H1 (cell line): ENCODE measurements around the gene MEMO1. TPM values are rescaled to one million over a fixed set of nuclear protein-coding genes. Genes with fewer than 3 reads are reported as not detected.

Experiments used
- CTCF ChIA-PET: fragments of 300-600 bp; sonication (Branson Sonifier 250); formaldehyde crosslinking; loops from one replicate; lab custom pipeline; 2021; ENCODE audit not compliant: partially characterized antibody; lab: Charles Lee
- POLR2A ChIA-PET: fragments of 300-600 bp; sonication (Branson Sonifier 250); formaldehyde crosslinking; loops from one replicate; lab custom pipeline; 2021; ENCODE audit warnings: inconsistent platforms; ENCODE audit not compliant: partially characterized antibody; lab: Charles Lee
- DNase-seq, 2 experiments: peaks; one replicate each; pipeline versions ENCODE4 v3.0.0 to v3.0.0-alpha.2; 2010 to 2022; ENCODE audit warnings: low spot score in 2 of 2, low read depth in 1 of 2, mixed read lengths in 1 of 2
- FAIRE-seq: peaks from 2 replicates; lab custom pipeline; 2011; peaks lifted over from hg19 to GRCh38; lab: Jason Lieb, UNC
- H2AFZ ChIP-seq: 2 replicates; pipeline ENCODE4 v1.8.1; 2012; ENCODE audit warnings: low read length, inconsistent platforms
- H2AK5ac ChIP-seq: 2 replicates; pipeline ENCODE4 v1.6.1; 2013; ENCODE audit warnings: low read depth, low read length
- H2BK120ac ChIP-seq: replicated peaks from 2 replicates; pipeline ENCODE3; 2013; ENCODE audit warnings: low read depth, low read length, inconsistent platforms
- H2BK12ac ChIP-seq: 2 replicates; pipeline ENCODE4 v1.6.1; 2013; ENCODE audit warnings: low read depth, low read length
- H2BK15ac ChIP-seq: 2 replicates; pipeline ENCODE4 v1.6.1; 2013; ENCODE audit warnings: low read length
- H2BK20ac ChIP-seq: 2 replicates; pipeline ENCODE4 v1.6.1; 2013; ENCODE audit warnings: low read length
- H2BK5ac ChIP-seq: 2 replicates; pipeline ENCODE4 v1.6.1; 2013; ENCODE audit warnings: low read depth, low read length
- H3K14ac ChIP-seq: 2 replicates; pipeline ENCODE4 v1.6.1; 2013; ENCODE audit warnings: inconsistent platforms; ENCODE audit not compliant: insufficient read length
- H3K18ac ChIP-seq: 2 replicates; pipeline ENCODE4 v1.6.1; 2013; ENCODE audit warnings: low read length; ENCODE audit errors: extremely low read depth
- H3K23ac ChIP-seq: 2 replicates; pipeline ENCODE4 v1.6.1; 2013; ENCODE audit warnings: inconsistent platforms; ENCODE audit not compliant: insufficient read length
- H3K23me2 ChIP-seq: 2 replicates; pipeline ENCODE4 v1.6.1; 2013; ENCODE audit warnings: low read depth, low read length
- H3K27ac ChIP-seq: 2 replicates; pipeline ENCODE4 v1.6.1; 2011; ENCODE audit warnings: low read depth, low read length, inconsistent platforms
- H3K27me3 ChIP-seq, 4 experiments: replicated peaks in 1 of 4; 1 replicate in 1 of 4; 2 replicates in 3 of 4; pipeline versions ENCODE4 v1.6.1 to v1.8.1; 2011 to 2013; ENCODE audit warnings: low read length in 3 of 4, mild to moderate bottlenecking in 3 of 4, inconsistent platforms in 2 of 4, mixed read lengths in 2 of 4, moderate library complexity in 1 of 4; ENCODE audit not compliant: control insufficient read depth in 3 of 4, insufficient read depth in 3 of 4; ENCODE audit errors: extremely low read depth in 1 of 4
- H3K36me3 ChIP-seq, 4 experiments: 2 replicates each; pipeline versions ENCODE4 v1.6.1 to v1.8.1; 2011 to 2013; ENCODE audit warnings: mild to moderate bottlenecking in 4 of 4, low read length in 3 of 4, moderate library complexity in 2 of 4, control low read depth in 1 of 4, inconsistent platforms in 1 of 4; ENCODE audit not compliant: insufficient read depth in 4 of 4, control insufficient read depth in 2 of 4
- H3K4ac ChIP-seq: replicated peaks from 2 replicates; pipeline ENCODE3; 2013; ENCODE audit warnings: low read length, low read depth, mixed read lengths, inconsistent platforms; ENCODE audit not compliant: insufficient read length
- H3K4me1 ChIP-seq, 4 experiments: replicated peaks in 1 of 4; 1 replicate in 1 of 4; 2 replicates in 3 of 4; pipeline versions ENCODE4 v1.6.1 to v1.8.1; 2011 to 2013; ENCODE audit warnings: low read length in 3 of 4, inconsistent platforms in 2 of 4, mixed read lengths in 1 of 4; ENCODE audit not compliant: insufficient read depth in 4 of 4, control insufficient read depth in 3 of 4
- H3K4me2 ChIP-seq, 2 experiments: 2 replicates each; pipeline versions ENCODE4 v1.6.1 to v1.8.1; 2011 to 2013; ENCODE audit warnings: low read depth in 2 of 2, low read length in 2 of 2, control low read depth in 1 of 2, inconsistent platforms in 1 of 2, mild to moderate bottlenecking in 1 of 2; ENCODE audit not compliant: insufficient read depth in 1 of 2
- H3K4me3 ChIP-seq, 4 experiments: fragments of 200-600, 300-600 bp in 1 of 4; sonication (generic), shearing (Covaris generic), sonication (Bioruptor Twin) in 1 of 4; 2 replicates each; pipeline versions ENCODE4 v1.5.1 to v1.8.1; 2011 to 2016; ENCODE audit warnings: low read length in 4 of 4, low read depth in 3 of 4, control low read depth in 2 of 4, inconsistent platforms in 2 of 4, mild to moderate bottlenecking in 2 of 4, mixed read lengths in 1 of 4, moderate library complexity in 1 of 4; ENCODE audit not compliant: insufficient read depth in 2 of 4; ENCODE audit errors: extremely low read depth in 1 of 4
- H3K56ac ChIP-seq: replicated peaks from 2 replicates; pipeline ENCODE3; 2013; ENCODE audit warnings: low read depth, mild to moderate bottlenecking, mixed read lengths, low read length, inconsistent platforms; ENCODE audit not compliant: insufficient read length
- H3K79me1 ChIP-seq: 2 replicates; pipeline ENCODE4 v1.6.1; 2013; ENCODE audit warnings: low read depth, low read length, control low read depth
- H3K79me2 ChIP-seq, 2 experiments: 2 replicates each; pipeline versions ENCODE4 v1.6.1 to v1.8.1; 2012 to 2013; ENCODE audit warnings: low read length in 2 of 2, mild to moderate bottlenecking in 2 of 2, inconsistent platforms in 1 of 2; ENCODE audit not compliant: insufficient read depth in 2 of 2, control insufficient read depth in 1 of 2
- H3K9ac ChIP-seq, 4 experiments: replicated peaks in 1 of 4; 1 replicate in 1 of 4; 2 replicates in 3 of 4; pipeline versions ENCODE4 v1.6.1 to v1.8.1; 2011 to 2013; ENCODE audit warnings: low read depth in 3 of 4, low read length in 3 of 4, control low read depth in 2 of 4, mild to moderate bottlenecking in 2 of 4, moderate library complexity in 2 of 4, inconsistent platforms in 1 of 4; ENCODE audit errors: extremely low read depth in 1 of 4
- H3K9me3 ChIP-seq, 2 experiments: 2 replicates each; pipeline versions ENCODE4 v1.6.1 to v1.8.1; 2012 to 2013; ENCODE audit warnings: mild to moderate bottlenecking in 2 of 2, moderate library complexity in 2 of 2, control low read depth in 1 of 2, inconsistent platforms in 1 of 2, low read depth in 1 of 2, low read length in 1 of 2, mixed read lengths in 1 of 2; ENCODE audit not compliant: insufficient read depth in 2 of 2
- H4K20me1 ChIP-seq, 2 experiments: replicated peaks in 1 of 2; 2 replicates each; pipeline versions ENCODE3 to v1.8.1; 2011 to 2013; ENCODE audit warnings: inconsistent platforms in 2 of 2, low read length in 2 of 2, mild to moderate bottlenecking in 1 of 2; ENCODE audit not compliant: insufficient read depth in 2 of 2, control insufficient read depth in 1 of 2
- H4K5ac ChIP-seq: 2 replicates; pipeline ENCODE4 v1.6.1; 2013; ENCODE audit warnings: low read length, low read depth, mixed read lengths, inconsistent platforms; ENCODE audit not compliant: insufficient read length
- H4K8ac ChIP-seq: 2 replicates; pipeline ENCODE4 v1.8.0; 2013; ENCODE audit warnings: mild to moderate bottlenecking, moderate library complexity, low read length, inconsistent platforms; ENCODE audit not compliant: insufficient read depth; ENCODE audit errors: extremely low read depth
- H4K91ac ChIP-seq: replicated peaks from 2 replicates; pipeline ENCODE3; 2013; ENCODE audit warnings: low read length, mixed read lengths, inconsistent platforms; ENCODE audit not compliant: insufficient read length
- CHD1 ChIP-seq: IDR thresholded peaks from 2 replicates; pipeline ENCODE4 v1.6.1; 2012; ENCODE audit warnings: low read depth, low read length, improper control_type of control experiment
- E2F6 ChIP-seq: IDR thresholded peaks from 2 replicates; pipeline ENCODE4 v1.6.1; 2012; ENCODE audit warnings: inconsistent platforms
- GTF2F1 ChIP-seq: IDR thresholded peaks from 2 replicates; pipeline ENCODE4 v1.6.1; 2012; ENCODE audit warnings: low read depth, low read length, improper control_type of control experiment, borderline replicate concordance
- KDM1A ChIP-seq: fragments of 200-600, 300-600 bp; sonication (generic); IDR thresholded peaks from 2 replicates; pipeline ENCODE4 v1.7.1; 2016; ENCODE audit warnings: mild to moderate bottlenecking, low read length, borderline replicate concordance
- MAFK ChIP-seq: IDR thresholded peaks from 2 replicates; pipeline ENCODE4 v1.6.1; 2012; ENCODE audit warnings: low read depth, mild to moderate bottlenecking, improper control_type of control experiment, low read length
- TCF12 ChIP-seq: IDR thresholded peaks from 2 replicates; pipeline ENCODE4 v1.6.1; 2011; ENCODE audit warnings: low read depth, mild to moderate bottlenecking, low read length
- WGBS, 2 experiments: shearing (Covaris generic) in 1 of 2; methylation state at CpG; one replicate each; pipeline versions ENCODE4 v1.1.6 to v1.1.7; 2013 to 2015; ENCODE audit warnings: low lambda C conversion rate in 2 of 2, mixed read lengths in 2 of 2, inconsistent platforms in 1 of 2, low coverage in 1 of 2, missing lambda C conversion rate in 1 of 2; ENCODE audit not compliant: insufficient replicate concordance in 2 of 2, insufficient coverage in 1 of 2, insufficient read length in 1 of 2; ENCODE audit errors: extremely low coverage in 1 of 2, missing lambda C conversion rate in 1 of 2; 5-methylcytosine and 5-hydroxymethylcytosine counted together
- polyA plus RNA-seq, 7 experiments: library from polyadenylated mRNA; depleted of rRNA in 3 of 7; stranded (reverse) in 5 of 7; unstranded in 2 of 7; fragments of >200 nt in 5 of 7; fragments of 200-250 nt in 2 of 7; gene quantifications; 1 replicate in 5 of 7; 2 replicates in 1 of 7; 4 replicates in 1 of 7; pipeline versions ENCODE4 v1.2.1 to v1.2.3, GENCODE V29; 2011 to 2013; ENCODE audit warnings: missing spikeins in 2 of 7, mixed read lengths in 2 of 7
- total RNA-seq: library from RNA; stranded (reverse); fragmentation: NEBNext Ultra II Directional; extraction: Animal tissue kit (Norgen Biotek cat#: 25700); gene quantifications from 2 replicates; pipeline ENCODE4 v1.2.1, GENCODE V29; 2021

The MEMO1 gene
- total and polyA plus RNA-seq, 2 of the 8 experiments (the other 6 are each of a cell fraction or from before 2014, with no cell fraction given): 26.9 to 54.7 TPM

- Histone ChIP-seq H3K23ac (no peak overlapping the region), H3K27me3 (no peaks in the 10 kb centered on the region), H3K9me3 (no peaks in the 10 kb centered on the region), H3K36me3 (no peaks in the 10 kb centered on the region), H3K56ac (no peak overlapping the region), H4K91ac (no peak overlapping the region), H3K18ac (no peak overlapping the region), H4K8ac (no peak overlapping the region), H2BK12ac (no peak overlapping the region), H4K20me1 (no peaks in the 10 kb centered on the region), H2BK120ac (no peak overlapping the region), H4K5ac (no peak overlapping the region), H3K79me1 (no peaks in the 10 kb centered on the region), H3K14ac (no peak overlapping the region), H3K4ac (no peak overlapping the region), H3K4me1 (peaks cover 0 to 2% (median 0%) of the 10 kb centered on the region in 4 experiments; a peak in 2 of 7 replicates), H2BK5ac (no peak overlapping the region), H3K9ac (no peak overlapping the region), H3K79me2 (peaks cover 0 to 9% of the 10 kb centered on the region in 2 experiments; a peak in 1 of 4 replicates), H2AK5ac (no peak overlapping the region), H3K4me2 (no peak overlapping the region), H3K27ac (no peak overlapping the region), H2BK15ac (no peak overlapping the region), H3K23me2 (peaks cover 5% of the 10 kb centered on the region), H3K4me3 (no peak overlapping the region), H2AFZ (no peak overlapping the region), H2BK20ac (no peak overlapping the region)
- no peak for DNase-seq
- FAIRE-seq: no peak
- CTCF ChIA-PET: interaction anchor here (0.7 kb wide), 1 partner anchor 8 kb away, joined by 3 read pairs; no protein-coding TSS in a partner anchor
- WGBS, 2 experiments: 91% methylated on average over 2 of the region's 2 CpGs; no CpG with 5 or more reads in 1 of the 2 experiments
- POLR2A ChIA-PET: interaction anchor here (0.6 to 2.5 kb wide), 2 partner anchors 21 to 105 kb away, joined by 4 to 10 read pairs; partner anchors contain the start of gene DPY30
- TF ChIP-seq MAFK (no peak), TCF12 (no peak), GTF2F1 (no peak), KDM1A (no peak), E2F6 (no peak), CHD1 (no peak)
Measured at GRCh38 chr2:32060266-32060665, 49.5 kb upstream of the MEMO1 start.
